Astrocyte of the cerebellum (primary cell): ENCODE data around the gene HTR2B.
"Not testable (repeated sequence)": the region's sequence is repeated elsewhere in the genome, so short reads cannot be mapped to it uniquely, and the experiment has no call there.

ENCODE experiments used
- DNase-seq: peaks from one replicate; pipeline ENCODE4 v3.0.0-alpha.2; 2011; ENCODE audit warnings: low read depth
- H3K4me3 ChIP-seq: 2 replicates; pipeline ENCODE4 v1.5.1; 2011; ENCODE audit warnings: mild to moderate bottlenecking, low read depth, low read length, moderate library complexity
- in situ Hi-C: cut with HindIII; loops from 2 replicates; pipeline ENCODE4 v1.10.0; 2017; ENCODE audit warnings: low sequenced_read_pairs
- TF ChIP-seq, protein P1 (sequence below): IDR thresholded peaks from 2 replicates; pipeline ENCODE4 v1.5.1; 2012; ENCODE audit warnings: low read length, low read depth, moderate library complexity, mild to moderate bottlenecking; ENCODE audit errors: missing control alignments

HTR2B gene

DNA sequence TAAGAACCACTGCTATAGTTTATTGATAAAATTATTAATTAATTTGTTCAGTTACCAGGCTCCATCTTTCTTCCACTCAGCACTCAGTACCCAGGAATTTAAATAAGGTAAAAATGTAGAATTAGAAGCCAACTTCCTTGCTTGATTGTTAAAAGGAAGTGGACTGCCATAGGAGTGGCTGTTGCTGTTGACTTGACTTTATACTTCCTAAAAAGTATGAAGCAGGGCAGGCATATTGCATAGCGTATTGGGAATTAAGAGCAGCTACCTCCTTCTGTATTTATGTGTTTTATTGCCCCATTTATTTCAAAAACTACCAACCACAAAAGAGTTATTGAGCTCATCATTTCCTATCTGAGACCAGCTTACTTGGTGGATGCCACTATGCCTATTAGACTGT is 40.3 kb downstream of the HTR2B start:
- TF ChIP-seq, protein P1, sequence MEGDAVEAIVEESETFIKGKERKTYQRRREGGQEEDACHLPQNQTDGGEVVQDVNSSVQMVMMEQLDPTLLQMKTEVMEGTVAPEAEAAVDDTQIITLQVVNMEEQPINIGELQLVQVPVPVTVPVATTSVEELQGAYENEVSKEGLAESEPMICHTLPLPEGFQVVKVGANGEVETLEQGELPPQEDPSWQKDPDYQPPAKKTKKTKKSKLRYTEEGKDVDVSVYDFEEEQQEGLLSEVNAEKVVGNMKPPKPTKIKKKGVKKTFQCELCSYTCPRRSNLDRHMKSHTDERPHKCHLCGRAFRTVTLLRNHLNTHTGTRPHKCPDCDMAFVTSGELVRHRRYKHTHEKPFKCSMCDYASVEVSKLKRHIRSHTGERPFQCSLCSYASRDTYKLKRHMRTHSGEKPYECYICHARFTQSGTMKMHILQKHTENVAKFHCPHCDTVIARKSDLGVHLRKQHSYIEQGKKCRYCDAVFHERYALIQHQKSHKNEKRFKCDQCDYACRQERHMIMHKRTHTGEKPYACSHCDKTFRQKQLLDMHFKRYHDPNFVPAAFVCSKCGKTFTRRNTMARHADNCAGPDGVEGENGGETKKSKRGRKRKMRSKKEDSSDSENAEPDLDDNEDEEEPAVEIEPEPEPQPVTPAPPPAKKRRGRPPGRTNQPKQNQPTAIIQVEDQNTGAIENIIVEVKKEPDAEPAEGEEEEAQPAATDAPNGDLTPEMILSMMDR = no peak
- no peak for DNase-seq
- in situ Hi-C loops = no loop called here
- no peak overlapping the region for H3K4me3 ChIP-seq

- DNase-seq = no peak
- no peak overlapping the region for H3K4me3 ChIP-seq
- in situ Hi-C loops = no loop called here
- TF ChIP-seq, protein P1 = no peak
These were observed 55.3 kb downstream of the HTR2B start for GRCh38 chr2:231069379-231070054.

DNA sequence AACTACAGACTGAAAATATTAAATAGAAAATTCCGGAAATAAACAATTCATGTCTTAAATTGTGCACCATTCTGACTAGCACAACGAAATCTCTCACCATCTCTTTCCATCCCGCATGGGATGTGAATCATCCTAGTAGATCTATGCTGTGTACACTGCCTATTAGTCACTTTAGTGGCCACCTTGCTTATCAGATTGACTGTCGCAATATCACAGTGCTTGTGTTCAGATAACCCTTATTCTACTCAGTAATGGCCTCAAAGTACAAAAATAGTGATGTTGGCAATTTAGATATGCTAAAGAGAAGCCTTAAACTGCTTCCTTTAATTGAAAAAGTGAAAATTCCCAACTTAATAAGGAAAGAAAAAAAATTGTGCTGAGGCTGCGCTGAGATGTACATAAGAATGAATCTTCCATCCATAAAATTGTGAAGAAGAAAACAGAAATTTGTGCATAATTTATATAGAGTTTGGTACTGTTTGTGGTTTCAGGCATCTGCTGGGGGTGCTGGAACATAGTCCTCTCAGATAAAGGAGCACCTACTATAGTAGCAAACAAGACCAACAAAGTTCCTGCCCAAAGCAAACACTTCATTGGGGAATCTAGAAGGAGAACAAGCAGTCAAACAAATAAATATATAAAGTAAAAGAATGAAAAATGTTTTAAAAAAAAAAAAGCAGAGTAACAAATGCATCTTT is 56.2 kb downstream of the HTR2B start:
- DNase-seq = no peak
- in situ Hi-C loops = no loop called here
- TF ChIP-seq, protein P1 = no peak
- H3K4me3 ChIP-seq = no peak overlapping the region

GRCh38 chr2:231067531-231067930 is 57.3 kb downstream of the HTR2B start:
- H3K4me3 ChIP-seq, DNase-seq, in situ Hi-C loops: not testable (repeated sequence)

- in situ Hi-C loops = no loop called here
- no peak overlapping the region for H3K4me3 ChIP-seq
- DNase-seq = no peak
- TF ChIP-seq, protein P1 = no peak
These were observed 58.9 kb downstream of the HTR2B start for GRCh38 chr2:231065966-231066365.

DNA sequence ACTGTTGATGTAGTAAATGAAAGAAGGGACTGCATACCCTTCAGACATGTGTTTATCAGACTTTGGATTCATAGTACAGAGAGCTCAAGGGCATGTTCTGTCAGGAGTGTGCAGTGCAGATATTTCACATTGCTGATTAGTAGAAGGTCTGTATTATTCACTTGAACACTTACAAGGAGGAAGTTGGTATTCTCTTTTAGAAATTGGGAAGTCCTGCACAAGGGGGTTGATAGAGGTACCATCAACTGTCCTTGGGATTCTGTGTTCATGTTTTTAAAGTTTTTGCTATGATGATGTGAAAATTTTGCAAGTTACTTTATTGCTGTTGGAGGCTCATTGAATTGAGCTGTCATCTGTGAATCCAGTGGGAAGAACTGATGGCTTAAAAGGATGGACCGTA is 61.5 kb downstream of the HTR2B start:
- DNase-seq = no peak
- in situ Hi-C loops = no loop called here
- TF ChIP-seq, protein P1 = no peak
- H3K4me3 ChIP-seq = no peak overlapping the region

DNA sequence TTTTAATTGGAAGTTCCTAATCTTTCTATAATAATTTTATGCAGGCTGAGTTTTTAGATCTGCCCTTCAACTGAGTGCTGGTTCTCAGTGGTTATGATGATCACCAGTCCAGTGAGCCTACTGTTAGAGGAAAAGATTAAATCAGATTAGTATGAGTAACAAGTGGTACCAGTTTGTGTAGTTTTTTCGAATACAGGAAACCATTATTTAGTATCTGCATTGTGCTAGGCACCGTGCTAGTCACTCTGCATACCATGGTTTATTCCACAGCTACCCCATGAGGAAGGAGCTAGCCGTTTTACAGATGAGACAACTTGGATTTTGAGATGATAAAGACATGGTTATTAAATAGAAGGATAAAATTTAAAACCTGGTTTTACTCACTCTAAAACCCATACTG is 62.1 kb downstream of the HTR2B start:
- in situ Hi-C loops = no loop called here
- DNase-seq = no peak
- TF ChIP-seq, protein P1 = no peak
- no peak overlapping the region for H3K4me3 ChIP-seq
